T-helper 2 cell treated with Interferon-gamma antibody and Interleukin-4, amounts not matched to agents 5 μg/mL and 100 μg/mL, for 36 hours (primary cell): ENCODE results near the gene SOX9.

ENCODE experiments used
- DNase-seq: peaks from one replicate; pipeline ENCODE4 v3.0.0; 2021; ENCODE audit warnings: low spot score
- H3K27ac Mint-ChIP-seq: one replicate; pipeline ENCODE4 v1.8.0; 2021; ENCODE audit warnings: mild to moderate bottlenecking, mixed read lengths
- H3K27me3 Mint-ChIP-seq: one replicate; pipeline ENCODE4 v1.8.0; 2021; ENCODE audit warnings: low read depth, mixed read lengths
- H3K36me3 Mint-ChIP-seq: one replicate; pipeline ENCODE4 v1.8.0; 2021; ENCODE audit warnings: low read depth, mixed read lengths
- H3K4me1 Mint-ChIP-seq: one replicate; pipeline ENCODE4 v1.8.0; 2021; ENCODE audit warnings: low read depth, mixed read lengths
- H3K4me3 Mint-ChIP-seq: one replicate; pipeline ENCODE4 v1.8.0; 2022; ENCODE audit warnings: mild to moderate bottlenecking, moderate library complexity, mixed read lengths
- H3K9me3 Mint-ChIP-seq: one replicate; pipeline ENCODE4 v1.8.0; 2021; ENCODE audit warnings: mixed read lengths

SOX9 gene

DNA sequence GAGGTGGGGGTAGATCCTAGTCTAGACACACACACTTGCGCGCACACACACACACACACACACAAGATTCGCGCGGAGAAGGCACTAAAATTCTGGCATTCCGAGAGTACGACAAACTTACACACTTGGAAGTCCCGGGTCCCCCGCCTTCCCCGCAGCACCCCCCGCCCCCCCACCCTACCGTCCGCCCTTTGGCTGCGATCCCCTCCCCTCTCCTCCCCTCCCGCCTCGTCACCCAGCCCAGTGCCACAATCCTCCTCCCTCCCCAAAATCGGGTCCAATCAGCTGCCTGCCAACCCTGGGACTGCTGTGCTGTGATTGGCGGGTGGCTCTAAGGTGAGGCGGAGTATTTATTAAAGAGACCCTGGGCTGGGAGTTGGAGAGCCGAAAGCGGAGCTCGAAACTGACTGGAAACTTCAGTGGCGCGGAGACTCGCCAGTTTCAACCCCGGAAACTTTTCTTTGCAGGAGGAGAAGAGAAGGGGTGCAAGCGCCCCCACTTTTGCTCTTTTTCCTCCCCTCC is at the start of gene SOX9:
Gene SOX9, plus strand, starts transcription at position 379 of the 522 bp plus-strand sequence. CDS start 372 bp downstream, outside the sequence.
- H3K27me3 Mint-ChIP-seq: peaks cover 81% of the 10 kb centered on the region
- no peaks in the 10 kb centered on the region for H3K36me3 Mint-ChIP-seq
- no peaks in the 10 kb centered on the region for H3K9me3 Mint-ChIP-seq
- no peak for DNase-seq
- H3K27ac Mint-ChIP-seq: peak within 1 kb of the TSS; percentile 55
- H3K4me1 Mint-ChIP-seq: no peaks in the 10 kb centered on the region
- no peak within 1 kb of the TSS for H3K4me3 Mint-ChIP-seq

DNA sequence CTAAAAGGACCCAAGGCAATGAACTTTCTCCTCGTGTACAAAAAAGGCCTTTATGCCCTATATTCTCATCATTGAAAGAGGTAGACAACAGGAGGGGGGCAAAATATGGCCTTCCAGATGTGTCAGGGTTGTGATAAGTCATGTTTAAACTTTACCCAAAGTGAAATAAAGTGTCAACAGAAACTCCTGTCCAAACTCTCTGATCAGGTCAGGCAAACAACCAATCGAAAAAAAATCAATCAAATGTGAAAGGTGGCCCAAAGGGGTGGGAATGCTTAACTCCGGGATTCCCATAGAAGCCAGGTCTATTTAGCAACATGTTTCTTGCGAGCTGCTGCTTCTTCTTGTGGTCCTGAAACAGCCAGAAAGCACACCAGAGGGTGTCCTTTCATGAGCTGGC is 49.5 kb upstream of the SOX9 start:
- Mint-ChIP-seq H3K4me3 (no peak overlapping the region), H3K9me3 (no peaks in the 10 kb centered on the region), H3K4me1 (no peaks in the 10 kb centered on the region), H3K27ac (no peak overlapping the region), H3K27me3 (no peaks in the 10 kb centered on the region), H3K36me3 (no peaks in the 10 kb centered on the region)
- DNase-seq: no peak

DNA sequence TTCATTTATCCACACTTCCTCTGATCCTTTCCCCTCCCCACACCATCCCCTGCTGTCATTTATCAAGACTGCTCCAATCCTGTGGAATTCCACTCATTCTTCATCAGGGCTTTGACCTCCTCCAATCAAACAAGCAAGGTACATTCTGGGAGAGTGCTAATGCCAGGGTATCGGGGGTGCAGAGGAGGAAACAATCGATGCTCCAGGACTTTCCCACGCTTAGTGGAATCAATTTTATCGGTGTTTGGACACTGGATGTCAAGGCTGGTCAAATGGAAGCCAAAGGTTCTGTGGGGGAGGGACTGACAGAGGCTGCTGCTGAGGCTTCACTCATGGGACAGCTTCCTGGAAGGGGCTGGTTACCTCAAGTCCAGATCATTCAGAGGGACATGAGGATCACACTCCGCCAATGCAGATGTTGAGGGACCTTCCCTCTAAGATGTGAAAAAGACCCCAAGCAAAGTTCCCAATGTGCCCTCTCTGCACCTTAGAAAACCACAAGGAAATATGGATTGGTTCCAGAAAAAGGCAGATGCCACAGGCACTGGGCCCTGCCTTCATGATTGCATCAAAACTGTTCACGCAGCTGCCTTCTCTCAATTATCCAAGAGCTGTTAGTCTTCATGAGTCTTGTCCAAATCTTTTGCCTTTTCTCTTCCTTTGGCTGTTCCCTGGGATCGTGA is 44.7 kb upstream of the SOX9 start:
- Mint-ChIP-seq H3K9me3 (peaks cover 3% of the 10 kb centered on the region), H3K27me3 (no peaks in the 10 kb centered on the region), H3K4me3 (no peak overlapping the region), H3K27ac (no peak overlapping the region), H3K4me1 (no peaks in the 10 kb centered on the region), H3K36me3 (no peaks in the 10 kb centered on the region)
- no peak for DNase-seq

DNA sequence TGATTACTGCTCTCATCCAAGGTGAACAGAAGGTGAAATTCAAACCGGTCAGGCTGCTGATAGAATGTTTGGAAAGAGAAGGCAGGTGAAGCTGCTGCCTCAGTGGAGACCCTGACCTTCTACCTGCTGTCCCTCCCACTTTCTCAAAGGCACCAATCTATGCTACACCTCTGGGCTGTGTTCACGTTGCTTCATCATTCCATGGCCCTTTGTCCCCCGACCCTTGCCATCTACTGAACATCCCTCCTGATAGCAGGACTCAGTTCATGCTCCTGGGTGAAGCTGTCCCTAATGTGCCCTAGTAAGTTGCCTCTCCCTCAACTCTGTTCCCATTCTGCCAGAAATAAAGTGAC is 44.2 kb upstream of the SOX9 start:
- no peaks in the 10 kb centered on the region for H3K27me3 Mint-ChIP-seq
- DNase-seq: no peak
- no peaks in the 10 kb centered on the region for H3K4me1 Mint-ChIP-seq
- H3K27ac Mint-ChIP-seq: no peak overlapping the region
- peaks cover 3% of the 10 kb centered on the region for H3K9me3 Mint-ChIP-seq
- H3K4me3 Mint-ChIP-seq: no peak overlapping the region
- no peaks in the 10 kb centered on the region for H3K36me3 Mint-ChIP-seq

DNA sequence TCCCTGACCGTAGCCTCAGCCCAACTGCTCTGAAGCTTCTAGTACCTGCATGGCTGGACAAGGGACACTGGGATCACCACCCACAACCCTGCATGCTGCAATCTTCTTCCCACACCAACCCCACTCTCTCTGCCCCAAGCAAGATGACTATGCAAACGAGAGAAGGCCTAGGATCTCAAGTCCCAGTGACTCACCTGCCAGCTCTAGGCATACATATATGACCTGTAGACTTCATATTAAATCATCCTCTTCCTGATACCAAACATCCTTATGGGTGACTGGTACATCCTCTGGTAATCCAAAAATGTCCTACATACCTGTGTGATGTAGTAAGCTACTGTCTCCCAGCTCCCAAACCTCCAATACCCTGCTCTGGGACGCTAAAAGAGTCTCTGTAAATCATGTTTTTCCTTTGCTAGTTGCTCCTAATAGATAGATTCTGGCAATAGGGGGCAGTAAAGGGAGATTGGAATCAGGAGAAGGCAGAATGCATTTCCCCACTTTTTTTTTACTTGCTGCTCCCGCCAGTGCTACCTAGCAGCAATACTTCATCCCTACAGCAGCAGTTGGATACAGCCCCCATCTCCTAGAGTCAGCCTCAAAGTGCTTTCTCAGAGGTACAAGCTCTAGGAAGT is 43.4 kb upstream of the SOX9 start:
- no peak for DNase-seq
- H3K4me3 Mint-ChIP-seq: no peak overlapping the region
- no peaks in the 10 kb centered on the region for H3K4me1 Mint-ChIP-seq
- H3K36me3 Mint-ChIP-seq: no peaks in the 10 kb centered on the region
- no peak overlapping the region for H3K27ac Mint-ChIP-seq
- H3K9me3 Mint-ChIP-seq: peaks cover 3% of the 10 kb centered on the region
- no peaks in the 10 kb centered on the region for H3K27me3 Mint-ChIP-seq

DNA sequence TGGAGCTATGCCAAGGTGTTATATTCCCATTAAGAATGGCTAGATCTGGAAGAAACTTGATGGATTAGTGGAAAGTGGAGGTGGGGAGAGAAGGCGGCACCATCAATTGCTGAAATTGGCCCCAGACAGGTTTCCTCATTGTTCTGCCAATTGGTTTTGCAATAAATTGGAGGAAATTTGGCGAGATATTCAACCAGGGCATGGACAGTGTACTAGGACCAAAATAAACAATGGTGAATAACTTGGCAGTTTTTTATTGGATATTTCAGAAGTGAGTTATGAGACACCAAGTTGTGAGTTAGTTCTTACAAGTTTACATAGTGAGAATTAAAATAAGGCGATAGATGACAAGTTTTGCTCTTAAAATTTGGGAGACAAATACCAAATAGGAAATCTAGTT is 41.1 kb upstream of the SOX9 start:
- no peak overlapping the region for H3K27ac Mint-ChIP-seq
- H3K27me3 Mint-ChIP-seq: no peaks in the 10 kb centered on the region
- H3K9me3 Mint-ChIP-seq: peaks cover 3% of the 10 kb centered on the region
- no peak for DNase-seq
- no peaks in the 10 kb centered on the region for H3K4me1 Mint-ChIP-seq
- H3K36me3 Mint-ChIP-seq: no peaks in the 10 kb centered on the region
- H3K4me3 Mint-ChIP-seq: no peak overlapping the region

DNA sequence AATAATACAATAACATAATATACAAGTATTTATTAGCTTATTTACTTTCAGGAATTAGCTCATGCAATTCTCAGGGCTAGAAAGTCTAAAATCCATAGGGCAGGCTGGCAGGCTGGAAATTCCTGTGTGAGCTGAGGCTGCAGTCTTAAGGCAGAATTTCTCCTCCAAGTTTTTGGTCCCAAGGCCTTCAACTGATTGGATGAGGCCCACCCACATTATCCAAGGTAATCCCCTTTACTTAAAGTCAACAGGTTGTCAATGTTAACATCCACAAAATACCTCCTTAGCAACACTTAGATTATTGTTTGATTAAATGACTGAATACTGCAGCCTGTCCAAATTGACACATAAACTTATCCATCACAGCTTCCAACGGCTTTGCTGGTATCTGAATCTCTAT is 32.9 kb upstream of the SOX9 start:
- H3K36me3 Mint-ChIP-seq: no peaks in the 10 kb centered on the region
- no peaks in the 10 kb centered on the region for H3K9me3 Mint-ChIP-seq

DNA sequence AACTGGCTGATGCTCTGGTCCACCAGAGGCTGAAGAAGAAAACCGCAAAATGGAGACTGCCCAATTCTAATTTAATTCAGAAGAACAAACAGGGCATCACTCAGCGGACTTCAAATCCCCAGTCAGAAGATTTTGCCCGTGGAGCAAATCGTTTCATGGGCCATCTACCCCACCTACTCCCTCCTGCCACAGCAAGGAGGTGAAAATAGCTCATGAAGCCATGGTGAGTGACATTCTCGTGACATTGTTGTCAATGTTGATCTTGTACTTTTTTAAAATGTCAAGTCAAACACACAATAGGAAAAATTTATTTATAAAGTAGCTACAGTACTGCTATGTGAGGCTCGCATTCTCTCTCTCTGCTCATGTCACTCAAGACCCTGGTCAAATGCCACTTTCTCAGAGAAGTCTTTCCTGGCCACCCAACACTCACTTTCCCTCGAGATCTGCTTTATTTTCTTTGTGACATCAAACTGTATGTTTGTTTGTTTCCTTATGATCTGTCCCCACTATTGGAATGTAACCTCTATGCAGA is 31.3 kb upstream of the SOX9 start:
- DNase-seq: no peak
- H3K27me3 Mint-ChIP-seq: no peaks in the 10 kb centered on the region
- no peaks in the 10 kb centered on the region for H3K36me3 Mint-ChIP-seq
- no peaks in the 10 kb centered on the region for H3K4me1 Mint-ChIP-seq
- H3K4me3 Mint-ChIP-seq: no peak overlapping the region
- H3K27ac Mint-ChIP-seq: no peak overlapping the region
- H3K9me3 Mint-ChIP-seq: no peaks in the 10 kb centered on the region

More for the DNA sequence above, 32.9 kb upstream of the SOX9 start:
- Mint-ChIP-seq H3K4me3 (no peak overlapping the region), H3K27me3 (no peaks in the 10 kb centered on the region), H3K4me1 (no peaks in the 10 kb centered on the region), H3K27ac (no peak overlapping the region)
- DNase-seq: no peak

DNA sequence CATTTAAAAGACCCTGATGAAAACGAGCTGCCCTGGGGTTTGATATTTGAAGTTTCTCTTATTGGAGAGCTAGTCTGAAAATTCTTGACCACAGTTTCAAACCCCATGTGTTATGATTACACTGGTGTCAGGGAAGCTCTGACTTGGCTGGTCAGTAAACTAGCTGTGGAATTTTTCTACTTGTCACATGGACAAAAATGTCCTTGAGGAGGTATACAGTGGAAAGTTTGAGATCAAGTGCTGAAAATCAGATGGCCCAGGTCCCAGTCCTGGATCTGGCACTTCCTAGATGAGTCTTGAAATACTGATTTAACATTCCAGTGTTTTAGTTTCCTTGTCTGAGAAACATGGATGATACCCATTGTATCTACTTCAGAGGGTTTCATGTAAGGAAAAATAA is 30.7 kb upstream of the SOX9 start:
- Mint-ChIP-seq H3K4me3 (no peak overlapping the region), H3K27me3 (no peaks in the 10 kb centered on the region), H3K36me3 (no peaks in the 10 kb centered on the region), H3K27ac (no peak overlapping the region), H3K4me1 (no peaks in the 10 kb centered on the region), H3K9me3 (no peaks in the 10 kb centered on the region)
- DNase-seq: no peak

DNA sequence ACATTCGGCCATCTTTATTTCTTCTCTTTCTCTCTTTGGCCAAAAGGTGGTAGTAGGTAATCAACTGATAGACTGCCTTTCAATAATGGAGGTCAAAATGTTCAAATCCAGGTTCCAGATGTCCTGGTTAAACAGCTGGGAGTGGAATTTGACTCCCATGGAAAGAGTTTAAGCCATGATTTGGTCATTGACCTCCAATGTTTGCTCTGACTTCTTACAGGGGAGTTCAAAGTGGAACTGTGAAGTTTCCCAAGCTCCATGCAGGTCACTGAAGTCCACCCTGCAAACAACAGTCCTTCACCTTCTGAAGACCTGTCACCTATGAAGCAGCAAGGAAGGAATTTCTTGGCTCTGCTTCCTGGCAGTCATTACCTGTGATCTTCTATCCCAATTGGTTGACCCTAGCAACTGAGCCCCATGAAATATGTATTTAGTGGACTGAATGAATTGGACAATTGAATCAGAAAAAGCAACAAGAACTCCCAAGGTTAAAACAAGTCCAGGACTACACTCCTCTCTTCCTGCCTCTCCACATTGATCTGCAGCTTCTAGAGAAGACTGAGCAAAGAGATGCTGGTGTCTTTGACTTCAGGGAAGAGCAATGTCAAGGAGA is 28.0 kb upstream of the SOX9 start:
- Mint-ChIP-seq H3K36me3 (no peaks in the 10 kb centered on the region), H3K4me1 (no peaks in the 10 kb centered on the region), H3K27ac (no peak overlapping the region), H3K9me3 (peaks cover under 1% of the 10 kb centered on the region), H3K4me3 (no peak overlapping the region), H3K27me3 (no peaks in the 10 kb centered on the region)
- DNase-seq: no peak

DNA sequence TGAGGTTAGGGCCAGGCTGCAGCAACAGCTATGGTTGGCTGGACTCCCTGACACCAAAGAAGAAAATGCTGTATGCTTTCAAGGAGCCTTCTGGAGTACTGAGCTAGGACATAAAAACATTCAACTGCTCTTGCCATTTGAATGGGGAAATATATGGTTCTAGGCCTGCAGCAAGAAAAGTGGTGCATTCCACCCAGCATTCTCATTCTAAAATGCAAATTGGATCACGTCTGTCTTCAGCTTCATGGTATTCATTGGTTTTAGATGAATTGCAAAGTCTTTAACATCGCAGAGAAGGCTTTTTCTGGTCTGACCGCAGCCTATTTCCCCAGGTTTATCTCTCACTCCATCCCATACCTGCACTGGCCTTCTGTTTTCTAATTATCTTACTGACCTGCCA is 27.1 kb upstream of the SOX9 start:
- no peaks in the 10 kb centered on the region for H3K4me1 Mint-ChIP-seq
- DNase-seq: no peak
- H3K4me3 Mint-ChIP-seq: no peak overlapping the region
- no peak overlapping the region for H3K27ac Mint-ChIP-seq
- peaks cover 9% of the 10 kb centered on the region for H3K9me3 Mint-ChIP-seq
- H3K27me3 Mint-ChIP-seq: no peaks in the 10 kb centered on the region
- H3K36me3 Mint-ChIP-seq: no peaks in the 10 kb centered on the region

DNA sequence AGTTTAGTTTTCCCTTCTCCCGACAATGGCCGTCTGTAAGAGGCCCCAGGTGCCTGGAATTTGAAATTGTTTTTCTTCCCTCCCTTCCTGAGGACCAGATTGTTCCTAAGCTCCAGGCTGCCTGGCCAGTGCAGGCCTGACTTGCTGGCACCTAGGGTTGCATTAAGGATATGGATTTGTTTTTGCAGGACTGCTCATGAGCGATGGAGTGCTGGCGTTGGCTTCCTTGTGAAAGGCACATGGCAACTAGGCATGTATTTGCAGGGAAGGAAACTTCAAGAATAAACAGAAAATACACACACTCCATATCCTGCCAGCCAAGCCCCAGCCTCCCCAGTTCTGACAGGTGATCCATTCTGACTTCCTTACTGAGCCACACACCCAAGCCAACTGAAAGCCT is 25.5 kb upstream of the SOX9 start:
- H3K27ac Mint-ChIP-seq: no peak overlapping the region
- no peaks in the 10 kb centered on the region for H3K36me3 Mint-ChIP-seq
- H3K4me1 Mint-ChIP-seq: no peaks in the 10 kb centered on the region
- H3K27me3 Mint-ChIP-seq: no peaks in the 10 kb centered on the region
- peaks cover 9% of the 10 kb centered on the region for H3K9me3 Mint-ChIP-seq
- H3K4me3 Mint-ChIP-seq: no peak overlapping the region
- DNase-seq: no peak

DNA sequence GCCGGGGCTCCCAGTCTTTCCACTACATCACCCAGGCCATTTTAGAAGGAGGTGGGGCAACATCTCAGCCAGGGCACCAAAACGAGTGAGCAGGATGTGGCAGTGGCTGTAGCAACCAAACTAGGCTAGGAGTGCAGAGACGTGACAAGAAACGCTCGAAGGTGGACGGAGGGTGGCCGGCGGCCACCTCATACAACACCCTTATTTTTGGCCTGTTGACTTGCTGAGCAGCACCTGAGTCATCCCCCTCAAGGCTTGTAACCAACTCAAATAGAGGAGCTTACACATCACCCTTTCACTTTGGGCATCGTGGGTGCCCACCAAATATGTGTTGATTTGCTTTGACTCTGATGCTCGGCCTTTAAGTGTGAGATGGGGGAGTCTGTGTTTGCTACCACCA is 23.7 kb upstream of the SOX9 start:
- Mint-ChIP-seq H3K4me3 (no peak overlapping the region), H3K27ac (no peak overlapping the region), H3K36me3 (no peaks in the 10 kb centered on the region), H3K27me3 (no peaks in the 10 kb centered on the region), H3K9me3 (peaks cover 9% of the 10 kb centered on the region), H3K4me1 (no peaks in the 10 kb centered on the region)
- DNase-seq: no peak

DNA sequence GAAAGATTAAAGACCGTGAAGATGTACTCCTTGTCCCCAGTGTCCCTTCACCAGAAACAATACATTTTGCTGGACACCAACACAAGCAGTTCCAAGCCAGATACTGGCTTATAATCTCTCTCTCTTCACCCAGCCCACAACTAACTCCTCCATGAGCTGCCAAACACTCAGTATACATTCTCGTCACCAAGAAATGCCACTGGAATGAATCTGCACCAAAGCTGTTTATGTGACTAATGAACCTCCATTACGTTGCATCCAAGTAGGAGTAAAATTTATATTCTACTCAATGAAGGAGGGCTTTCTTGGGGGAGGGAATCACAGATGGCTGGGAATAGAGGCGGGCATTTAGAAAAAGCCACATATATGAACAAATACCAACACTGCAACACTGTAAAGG is 20.9 kb upstream of the SOX9 start:
- Mint-ChIP-seq H3K9me3 (peaks cover 9% of the 10 kb centered on the region), H3K4me3 (no peak overlapping the region), H3K27ac (no peak overlapping the region), H3K36me3 (no peaks in the 10 kb centered on the region), H3K4me1 (no peaks in the 10 kb centered on the region), H3K27me3 (no peaks in the 10 kb centered on the region)
- DNase-seq: no peak
